Mucosa of stomach (tissue), 1 donor: ENCODE data around the gene DHRS13.

Experiments
- H3K27me3 ChIP-seq: one replicate; pipeline ENCODE4 v1.7.0; 2013; ENCODE audit warnings: mild to moderate bottlenecking, low read length; ENCODE audit not compliant: control insufficient read depth, insufficient read depth
- H3K36me3 ChIP-seq: one replicate; pipeline ENCODE4 v1.7.0; 2013; ENCODE audit warnings: low read length; ENCODE audit not compliant: control insufficient read depth, insufficient read depth
- H3K4me1 ChIP-seq: one replicate; pipeline ENCODE4 v1.7.0; 2013; ENCODE audit warnings: mild to moderate bottlenecking, low read length; ENCODE audit not compliant: control insufficient read depth, insufficient read depth
- H3K4me3 ChIP-seq: one replicate; pipeline ENCODE4 v1.7.0; 2013; ENCODE audit warnings: low read length
- H3K9ac ChIP-seq: one replicate; pipeline ENCODE4 v1.7.0; 2013; ENCODE audit warnings: mild to moderate bottlenecking, low read length, moderate library complexity
- H3K9me3 ChIP-seq: one replicate; pipeline ENCODE4 v1.7.0; 2013; ENCODE audit warnings: mild to moderate bottlenecking, low read length, moderate library complexity; ENCODE audit not compliant: control insufficient read depth
- donor health status: Pancreatic carcinoma.

DHRS13 gene

GRCh38 chr17:28902819-28903545, at the start of gene DHRS13:
TSS of gene DHRS13 (minus strand) at chr17:28903079. CDS start at chr17:28902944, 135 bp downstream.
- Histone ChIP-seq H3K9ac (peak within 1 kb of the TSS; percentile 67), H3K9me3 (no peaks in the 10 kb centered on the region), H3K4me1 (peaks cover 38% of the 10 kb centered on the region), H3K36me3 (peaks cover 5% of the 10 kb centered on the region), H3K4me3 (peak within 1 kb of the TSS; percentile 58), H3K27me3 (no peaks in the 10 kb centered on the region)

DNA sequence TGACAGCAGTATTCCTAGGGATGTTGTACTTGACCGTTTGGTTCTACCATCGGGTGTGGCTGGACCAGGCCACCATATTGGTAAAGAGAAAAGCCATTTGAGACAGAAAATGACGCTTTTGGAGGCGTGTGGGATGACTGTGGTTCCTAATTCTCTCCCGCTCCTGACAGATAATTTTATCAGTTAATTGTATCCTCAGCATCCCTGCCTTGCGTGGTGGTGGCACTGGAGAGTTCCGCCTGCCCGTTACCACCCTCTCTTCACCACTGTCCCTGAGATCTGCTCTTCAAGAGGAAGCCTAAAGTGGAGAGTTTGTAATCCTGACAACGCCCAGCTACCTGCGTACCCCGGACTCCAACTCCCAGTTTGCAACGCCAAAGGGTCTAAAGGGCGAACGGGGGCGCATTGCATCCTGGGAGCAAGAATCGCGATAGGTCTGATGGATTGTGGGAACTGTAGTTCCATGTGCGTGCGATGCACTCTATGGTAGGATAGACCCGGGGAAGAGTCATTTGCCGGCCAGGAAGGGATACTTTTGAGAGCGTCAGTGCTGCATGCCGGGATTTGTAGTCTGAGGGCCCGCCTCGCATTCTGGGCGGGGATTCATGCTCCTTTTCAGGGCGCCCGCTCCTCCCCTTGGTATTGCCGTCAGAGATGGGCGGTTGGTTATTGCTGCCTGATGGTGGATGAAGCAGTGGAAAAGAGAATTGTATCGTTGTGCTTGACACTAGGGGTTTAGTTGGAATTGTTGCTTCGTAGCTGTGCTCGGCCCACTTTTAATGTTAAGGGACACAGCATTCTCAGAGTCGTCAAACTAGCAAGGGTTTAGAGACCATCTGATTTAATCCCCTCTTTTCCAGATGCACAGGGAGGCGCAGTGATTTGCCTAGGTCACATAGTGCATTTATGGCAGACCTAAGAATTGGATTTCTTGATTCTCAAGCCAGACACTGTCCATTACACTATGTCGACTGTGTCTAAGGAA, 49.4 kb upstream of the DHRS13 start:
- no peaks in the 10 kb centered on the region for H3K36me3 ChIP-seq
- H3K27me3 ChIP-seq, result no peaks in the 10 kb centered on the region
- peak overlapping the region; percentile 85 for H3K9ac ChIP-seq
- peak overlapping the region; percentile 93 for H3K4me3 ChIP-seq
- H3K9me3 ChIP-seq, result no peaks in the 10 kb centered on the region
- peaks cover 16% of the 10 kb centered on the region for H3K4me1 ChIP-seq

DNA sequence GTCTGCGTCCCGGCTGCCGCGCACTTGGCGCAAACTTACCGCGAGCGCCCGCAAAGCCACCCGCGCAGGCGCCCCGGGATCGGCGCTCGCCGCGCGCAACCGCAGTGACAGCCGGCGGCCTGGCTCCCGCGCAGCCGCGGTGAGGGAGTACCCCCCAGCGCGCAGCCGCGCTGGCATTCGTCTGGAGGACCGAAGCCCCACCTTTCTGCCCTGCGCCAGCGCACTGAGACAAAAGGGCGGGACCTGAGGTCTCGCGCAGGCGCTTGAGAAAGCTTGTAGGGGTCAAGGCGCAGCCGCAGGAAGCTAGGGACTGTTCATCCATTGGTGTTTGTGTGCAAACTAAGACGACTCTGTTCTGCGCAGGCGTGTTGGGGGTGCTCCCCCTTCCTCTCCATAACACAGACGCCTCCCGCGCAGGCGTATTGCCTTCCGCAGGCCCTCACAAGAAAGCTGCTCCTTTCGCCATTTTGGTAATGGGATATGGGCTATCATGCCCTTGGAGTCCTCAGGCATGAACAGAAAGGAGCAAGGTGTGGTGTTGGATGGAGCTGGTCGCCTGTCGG, 48.6 kb upstream of the DHRS13 start, which contains the start of gene PHF12:
TSS of gene PHF12 (minus strand) at position 91 of the 563 bp plus-strand sequence. CDS start 558 bp downstream, outside the sequence.
- Histone ChIP-seq H3K27me3 (no peaks in the 10 kb centered on the region), H3K4me3 (peak within 1 kb of the TSS; percentile 93), H3K9me3 (no peaks in the 10 kb centered on the region), H3K9ac (peak within 1 kb of the TSS; percentile 85), H3K4me1 (peaks cover 17% of the 10 kb centered on the region), H3K36me3 (no peaks in the 10 kb centered on the region)

DNA sequence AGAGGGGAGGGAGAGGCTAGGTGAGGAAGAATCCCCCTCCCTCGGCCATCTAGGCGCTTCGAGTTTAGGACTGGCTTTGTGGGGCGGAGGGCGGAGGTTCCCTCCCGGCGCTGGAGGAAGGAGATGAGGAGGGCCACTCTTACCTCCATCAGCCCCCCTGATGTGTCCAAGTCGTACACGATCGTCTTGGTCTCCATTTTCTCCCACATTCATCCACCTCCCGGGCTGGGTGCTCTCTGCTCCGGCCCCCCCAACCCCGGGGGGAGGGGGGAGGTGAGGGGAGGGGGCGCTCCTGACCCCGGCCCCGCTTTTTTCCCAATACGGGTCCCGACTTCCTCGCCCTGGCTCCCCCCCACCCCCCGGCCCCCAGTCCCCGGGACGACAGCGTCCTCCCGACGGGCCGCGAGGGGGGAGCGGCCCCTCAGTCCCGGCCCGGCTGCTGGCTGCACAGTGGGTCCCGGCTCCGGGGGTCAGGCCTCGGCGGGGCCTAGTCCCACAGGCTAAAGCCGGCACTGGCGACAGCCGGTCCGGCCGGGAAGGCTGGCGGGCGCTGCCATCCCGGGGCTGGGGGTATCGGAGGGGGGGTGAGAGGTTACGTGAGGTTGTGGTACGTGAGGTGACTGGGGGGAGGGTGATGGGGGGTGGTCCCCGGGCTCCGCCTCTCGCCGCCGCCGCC, 48.0 kb upstream of the DHRS13 start:
- no peaks in the 10 kb centered on the region for H3K9me3 ChIP-seq
- H3K27me3 ChIP-seq, result no peaks in the 10 kb centered on the region
- peaks cover 21% of the 10 kb centered on the region for H3K4me1 ChIP-seq
- peak overlapping the region; percentile 85 for H3K9ac ChIP-seq
- H3K36me3 ChIP-seq, result no peaks in the 10 kb centered on the region
- peak overlapping the region; percentile 76 for H3K4me3 ChIP-seq

DNA sequence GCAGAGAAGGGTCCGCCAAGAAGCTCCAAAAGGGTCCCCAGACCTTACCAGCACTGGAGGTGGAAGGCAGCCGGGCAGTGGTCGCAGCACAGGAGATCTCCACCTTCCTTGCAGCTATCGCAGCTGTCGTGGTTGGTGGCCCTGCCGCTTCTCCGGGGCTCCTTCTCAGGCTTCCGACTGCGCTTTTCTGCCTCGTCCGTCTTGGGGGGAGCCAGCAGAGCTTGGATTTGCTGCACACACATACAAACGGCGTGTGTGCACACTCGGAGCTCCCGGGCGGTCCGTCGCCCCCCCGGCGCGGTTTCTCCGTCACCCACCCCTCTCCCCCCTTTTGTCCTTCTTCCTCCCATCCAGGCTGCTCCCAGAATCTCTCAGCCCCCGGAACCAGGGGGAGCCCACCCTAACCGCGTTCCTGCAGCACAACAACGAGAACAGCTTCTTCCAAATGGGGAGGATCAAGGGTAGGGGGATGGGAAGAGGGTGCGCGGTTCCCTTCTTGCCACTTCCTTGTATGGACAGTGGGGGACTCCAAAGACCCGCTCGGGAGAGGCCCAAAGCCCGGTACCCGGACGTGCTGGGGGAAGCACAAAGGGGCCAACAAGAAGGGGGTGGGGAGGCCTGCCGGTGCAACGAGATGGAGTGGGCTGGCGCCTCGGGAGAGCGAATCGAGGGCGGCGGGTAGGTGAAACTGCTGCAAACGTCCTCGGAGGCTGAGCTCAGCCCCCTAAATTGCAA, 47.3 kb upstream of the DHRS13 start:
- Histone ChIP-seq H3K9me3 (no peaks in the 10 kb centered on the region), H3K4me1 (peaks cover 21% of the 10 kb centered on the region)

GRCh38 chr17:28949185-28950016, 46.5 kb upstream of the DHRS13 start:
- H3K4me1 ChIP-seq, result peaks cover 21% of the 10 kb centered on the region
- no peaks in the 10 kb centered on the region for H3K9me3 ChIP-seq
- peak overlapping the region; percentile 76 for H3K4me3 ChIP-seq
- H3K27me3 ChIP-seq, result no peaks in the 10 kb centered on the region
- no peaks in the 10 kb centered on the region for H3K36me3 ChIP-seq
- H3K9ac ChIP-seq, result peak overlapping the region; percentile 85

More for the DNA sequence above, 47.3 kb upstream of the DHRS13 start:
- Histone ChIP-seq H3K9ac (peak overlapping the region; percentile 85), H3K4me3 (peak overlapping the region; percentile 76), H3K36me3 (no peaks in the 10 kb centered on the region), H3K27me3 (no peaks in the 10 kb centered on the region)

DNA sequence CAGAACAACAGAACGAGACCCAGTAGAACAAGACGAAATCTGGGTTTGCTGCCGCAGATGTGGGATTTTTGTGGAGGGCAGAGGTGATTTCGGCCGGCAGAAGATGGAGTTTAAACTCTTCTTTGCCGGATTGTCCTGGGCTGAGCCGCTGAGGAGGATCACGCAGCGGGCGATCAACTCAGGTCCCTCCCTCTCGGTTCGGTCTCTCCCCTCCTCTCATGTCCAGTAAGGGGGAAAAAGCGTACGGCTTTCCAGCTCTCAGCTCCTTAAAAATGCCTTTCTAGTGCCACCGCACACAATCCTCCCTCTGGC, 46.0 kb upstream of the DHRS13 start:
- Histone ChIP-seq H3K9ac (peak overlapping the region; percentile 85), H3K36me3 (no peaks in the 10 kb centered on the region), H3K27me3 (no peaks in the 10 kb centered on the region), H3K9me3 (no peaks in the 10 kb centered on the region), H3K4me3 (peak overlapping the region; percentile 76), H3K4me1 (peaks cover 21% of the 10 kb centered on the region)

DNA sequence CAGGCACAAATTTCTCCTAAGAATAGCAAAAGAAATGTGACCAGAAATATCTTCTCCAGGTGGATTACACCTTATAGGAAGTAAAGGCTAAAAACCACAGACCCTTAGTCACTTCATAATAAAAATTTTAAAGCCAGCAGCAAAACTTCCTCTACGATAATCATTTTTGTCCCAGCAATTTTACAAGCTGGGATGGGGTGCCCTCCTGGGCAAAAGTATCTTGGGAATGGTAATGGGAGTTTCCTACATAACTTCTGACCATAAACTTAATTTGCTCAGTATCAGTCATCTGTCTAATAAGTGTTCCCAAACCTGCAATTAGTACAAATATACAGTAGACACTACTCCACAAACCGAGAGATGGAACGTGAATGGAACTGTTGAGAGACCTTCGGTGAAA, 45.5 kb upstream of the DHRS13 start:
- Histone ChIP-seq H3K4me1 (peaks cover 21% of the 10 kb centered on the region), H3K36me3 (no peaks in the 10 kb centered on the region), H3K9me3 (no peaks in the 10 kb centered on the region), H3K4me3 (peak overlapping the region; percentile 76), H3K27me3 (no peaks in the 10 kb centered on the region), H3K9ac (peak overlapping the region; percentile 85)

GRCh38 chr17:28947639-28948038, 44.8 kb upstream of the DHRS13 start:
- Histone ChIP-seq H3K4me1 (peaks cover 15% of the 10 kb centered on the region), H3K9me3 (no peaks in the 10 kb centered on the region), H3K9ac (no peak overlapping the region), H3K27me3 (no peaks in the 10 kb centered on the region), H3K36me3 (no peaks in the 10 kb centered on the region), H3K4me3 (no peak overlapping the region)

GRCh38 chr17:28946239-28946638, 43.4 kb upstream of the DHRS13 start:
- no peak overlapping the region for H3K4me3 ChIP-seq

More at GRCh38 chr17:28946239-28946638, 43.4 kb upstream of the DHRS13 start:
- H3K9ac ChIP-seq, result no peak overlapping the region
- H3K9me3 ChIP-seq, result no peaks in the 10 kb centered on the region
- no peaks in the 10 kb centered on the region for H3K36me3 ChIP-seq
- H3K27me3 ChIP-seq, result no peaks in the 10 kb centered on the region
- H3K4me1 ChIP-seq, result peaks cover 13% of the 10 kb centered on the region
